GM18909 (cell line): ENCODE data around the gene RHEBL1.

Experiments
- ATAC-seq: cut with Tn5 transposase; IDR thresholded peaks from one replicate; pipeline ENCODE4 v1.9.1; 2021; ENCODE audit warnings: mild to moderate bottlenecking; ENCODE audit not compliant: unreplicated experiment, poor library complexity

RHEBL1 gene, protein sequence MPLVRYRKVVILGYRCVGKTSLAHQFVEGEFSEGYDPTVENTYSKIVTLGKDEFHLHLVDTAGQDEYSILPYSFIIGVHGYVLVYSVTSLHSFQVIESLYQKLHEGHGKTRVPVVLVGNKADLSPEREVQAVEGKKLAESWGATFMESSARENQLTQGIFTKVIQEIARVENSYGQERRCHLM

DNA sequence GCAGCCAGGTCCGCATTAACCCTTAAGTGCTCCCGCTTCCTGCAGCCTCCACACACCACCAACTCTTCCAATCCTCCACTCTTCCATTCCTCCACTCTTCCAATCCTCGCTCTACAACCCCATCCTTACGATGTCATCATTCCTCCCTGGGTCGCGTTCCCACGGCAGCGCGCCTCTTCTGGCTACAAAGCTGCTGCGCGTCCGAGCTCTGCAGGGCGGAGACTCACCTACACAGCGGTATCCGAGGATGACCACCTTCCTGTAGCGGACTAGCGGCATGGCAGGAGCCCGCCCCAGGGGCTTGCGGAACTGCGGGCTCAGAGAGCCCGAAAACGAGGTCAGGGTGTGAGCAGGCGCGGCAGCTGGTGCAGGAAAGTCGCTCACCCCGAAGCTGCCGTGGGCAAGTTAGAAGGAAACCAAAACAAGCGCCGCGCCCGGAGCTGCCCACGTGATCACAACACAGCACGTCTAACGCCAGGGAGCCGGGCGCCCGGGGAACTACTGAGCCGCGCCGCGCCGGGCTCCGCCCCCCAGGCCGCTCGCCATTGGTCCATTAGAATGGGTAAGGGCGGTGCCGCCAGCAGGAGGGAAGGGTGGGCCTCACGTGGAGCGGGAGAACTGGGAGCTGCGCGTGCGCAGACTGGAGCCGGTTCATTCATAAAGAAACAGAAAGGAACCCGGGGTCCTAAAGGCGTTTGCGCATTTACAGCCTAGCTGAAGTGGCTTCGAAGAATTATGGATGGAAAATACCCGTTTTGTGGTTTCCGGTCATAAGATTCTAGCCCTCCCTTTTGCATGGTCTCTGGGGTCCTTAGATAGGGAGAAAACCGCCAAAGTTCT, at the start of gene RHEBL1:
Gene RHEBL1, minus strand, starts transcription at position 473 of the 840 bp plus-strand sequence. Its CDS starts 194 bp downstream, at position 279.
- ATAC-seq, result peak; percentile 96

DNA sequence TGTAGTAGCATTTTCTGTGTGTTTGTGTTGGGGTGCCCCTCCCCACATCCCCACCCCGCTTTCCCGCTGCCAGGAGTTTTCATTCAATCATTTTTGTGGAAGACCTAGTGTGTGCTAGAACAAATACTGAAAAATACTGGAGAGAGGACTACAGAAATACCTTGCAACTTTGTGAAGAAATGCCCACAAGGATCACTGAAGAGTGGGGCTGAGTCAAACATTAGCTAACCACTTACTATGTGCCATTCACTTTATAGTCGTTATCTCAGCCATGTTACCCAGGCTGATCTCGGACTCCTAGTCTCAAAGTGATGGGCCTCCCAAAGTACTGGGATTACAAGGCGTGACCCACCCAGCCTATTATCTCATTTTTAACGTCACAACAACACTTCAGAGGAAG, 41.4 kb upstream of the RHEBL1 start:
- no peak for ATAC-seq

DNA sequence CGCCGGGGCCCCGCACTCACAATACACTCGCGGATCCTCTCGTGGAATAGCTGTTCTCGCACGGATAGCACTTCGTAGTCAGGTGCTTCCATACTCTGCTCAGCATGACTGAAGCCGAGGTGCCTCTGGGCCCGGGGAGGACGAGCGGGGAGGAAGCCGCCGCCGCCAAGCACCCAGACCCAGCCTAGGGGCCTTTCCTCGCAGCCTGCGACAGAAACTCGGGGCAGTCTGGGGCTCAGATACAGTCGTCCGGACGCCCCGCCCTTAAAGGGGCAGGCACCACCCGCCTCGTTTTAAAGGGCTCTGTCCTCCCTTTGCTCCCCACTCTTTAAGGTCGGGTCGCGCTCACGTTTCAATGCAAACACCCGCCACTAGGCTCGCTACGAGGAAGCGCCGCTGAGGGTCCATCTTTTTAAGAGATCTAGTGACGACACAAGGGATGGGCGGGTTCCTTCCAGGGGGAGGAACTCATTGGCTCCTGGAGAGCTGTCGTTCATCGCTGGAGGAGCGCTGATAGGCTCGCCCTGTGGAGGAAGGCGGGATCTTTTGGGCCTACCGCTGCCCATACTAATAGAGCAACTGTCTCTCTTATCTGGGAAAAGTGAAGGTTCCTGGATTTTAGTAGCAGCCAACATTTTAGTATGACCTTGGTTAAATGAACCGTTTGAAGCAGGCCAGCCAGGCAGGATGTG, 40.8 kb upstream of the RHEBL1 start, which contains the start of gene LMBR1L:
Gene LMBR1L, minus strand, starts transcription at position 384 of the 692 bp plus-strand sequence. Its CDS starts 292 bp downstream, at position 92.
- ATAC-seq, result peak; percentile 99

DNA sequence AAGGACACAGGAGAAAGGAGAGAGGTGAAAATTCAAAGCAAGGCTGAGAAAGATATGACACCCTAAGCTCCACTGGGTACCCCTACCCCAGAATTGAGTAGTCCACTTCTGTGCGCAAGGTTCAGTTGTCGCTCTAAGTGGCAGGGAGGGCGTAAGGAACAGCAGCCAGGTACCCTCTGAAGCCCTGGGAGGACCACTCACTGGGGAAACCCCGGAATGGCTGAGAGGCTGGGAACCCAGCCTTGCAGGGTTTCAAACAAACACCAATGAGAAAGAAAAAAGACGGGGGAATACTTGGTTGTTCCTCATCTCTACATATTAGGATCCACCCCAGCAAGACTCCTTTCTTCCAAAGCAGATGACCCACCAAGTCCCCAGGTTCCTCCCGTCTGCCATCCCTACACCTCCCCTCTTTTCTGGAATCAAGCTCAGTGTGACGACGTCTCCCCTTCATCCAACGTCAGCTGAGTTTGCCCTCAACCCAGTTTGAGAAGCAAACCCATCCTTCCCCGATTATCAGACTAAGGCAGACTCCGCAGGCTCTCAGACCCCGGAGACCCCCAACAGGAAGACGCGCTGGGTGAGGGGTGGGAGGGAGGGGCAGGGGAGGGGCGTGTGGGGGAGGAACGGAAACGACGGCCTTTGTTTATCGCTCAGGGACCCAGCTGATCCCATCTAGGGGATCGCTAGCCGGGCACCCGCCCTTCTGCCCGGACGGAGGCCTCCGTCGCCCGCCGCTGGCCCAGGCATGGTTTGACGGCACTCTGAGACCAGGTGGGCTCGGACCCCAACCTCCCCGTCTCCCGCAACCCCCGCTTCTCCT, 40.1 kb upstream of the RHEBL1 start:
- ATAC-seq, result peak; percentile 9

DNA sequence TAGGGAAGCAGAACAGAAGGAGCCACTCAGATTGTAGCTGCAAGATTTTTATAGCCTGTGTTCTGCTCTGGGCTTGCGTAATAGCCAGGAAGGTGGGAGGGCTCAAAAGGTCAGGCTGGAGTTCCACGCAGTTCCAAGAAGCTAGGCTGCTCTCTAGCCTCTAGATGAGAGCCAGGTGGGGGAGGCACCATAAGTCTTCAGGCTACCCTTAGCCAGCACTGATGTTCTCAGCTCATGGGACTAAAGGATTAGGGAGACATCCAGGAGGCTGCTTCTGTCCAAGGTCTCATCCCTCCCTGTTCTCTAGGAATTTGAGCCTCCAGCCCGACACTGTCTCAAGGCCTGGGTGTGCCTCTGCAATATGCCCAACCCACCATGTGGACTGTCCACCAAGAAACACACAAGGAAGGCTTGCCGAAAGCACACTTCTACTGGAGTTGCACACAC, 39.2 kb upstream of the RHEBL1 start:
- ATAC-seq, result no peak

DNA sequence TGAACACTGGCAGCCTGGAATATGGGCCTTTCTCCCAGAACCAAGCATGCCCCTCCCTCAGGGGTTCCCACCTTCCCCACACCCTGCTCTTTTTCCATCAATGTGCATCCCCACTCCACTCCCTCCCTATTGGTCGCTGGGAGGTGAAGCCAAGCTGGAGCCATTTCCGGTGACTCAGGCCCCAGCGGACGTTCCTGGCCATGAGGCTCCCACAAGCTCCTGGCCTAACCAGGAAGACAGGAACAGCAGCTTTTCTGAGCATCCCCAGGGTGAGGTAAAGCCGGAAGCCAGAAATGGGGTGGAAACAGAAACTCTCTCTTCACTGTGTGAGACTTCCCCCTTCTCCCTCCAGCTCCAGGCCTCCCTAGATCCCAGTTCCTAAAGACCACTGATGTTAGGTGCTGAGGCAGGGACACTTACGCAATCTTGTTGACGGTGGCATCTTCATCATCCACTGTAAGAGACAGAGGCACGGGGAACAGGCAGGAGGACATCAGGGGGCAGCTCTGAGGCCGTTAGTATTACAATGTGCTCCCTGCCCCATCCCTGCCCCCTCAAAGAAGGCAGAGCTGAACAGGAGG, 35.8 kb upstream of the RHEBL1 start:
- ATAC-seq, result no peak

DNA sequence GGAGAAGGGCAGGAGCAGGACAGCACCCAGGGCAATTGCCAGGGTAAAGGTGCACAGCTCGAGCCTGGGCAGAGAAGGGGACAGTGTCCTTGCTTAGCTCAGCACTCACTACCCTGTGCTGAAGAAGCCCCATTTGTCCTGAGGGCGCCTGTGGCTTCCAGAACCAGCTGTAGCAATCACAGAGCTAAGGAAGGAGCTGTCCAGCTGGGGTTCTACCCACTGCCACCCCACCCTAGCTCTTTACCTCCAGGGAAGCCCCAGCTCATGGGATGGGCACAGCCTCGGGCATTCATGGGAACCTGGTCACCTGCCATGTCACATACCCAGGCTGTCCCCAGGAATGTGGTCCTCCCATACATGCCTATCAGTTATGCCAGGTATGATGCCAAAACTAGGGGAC, 35.0 kb upstream of the RHEBL1 start:
- ATAC-seq, result no peak

DNA sequence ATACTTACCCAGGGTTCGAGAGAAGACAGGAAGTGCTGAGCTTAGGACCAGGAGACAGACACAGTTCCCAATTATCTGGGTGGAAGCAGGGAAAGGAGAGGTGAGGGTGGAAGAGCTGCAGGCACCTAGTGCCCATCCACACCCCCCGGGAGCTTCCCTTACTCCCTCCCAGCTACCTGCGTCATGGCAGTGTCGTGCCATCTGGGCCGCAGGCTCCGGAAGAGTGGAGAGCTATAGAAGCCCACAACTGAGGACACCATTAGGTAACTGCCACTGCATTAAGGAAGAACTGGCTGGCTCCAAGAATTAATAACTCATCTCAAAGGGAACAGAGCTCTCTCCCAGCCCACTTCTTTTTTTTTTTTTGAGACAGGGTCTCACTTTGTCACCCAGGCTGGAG, 30.6 kb upstream of the RHEBL1 start:
- ATAC-seq, result no peak

DNA sequence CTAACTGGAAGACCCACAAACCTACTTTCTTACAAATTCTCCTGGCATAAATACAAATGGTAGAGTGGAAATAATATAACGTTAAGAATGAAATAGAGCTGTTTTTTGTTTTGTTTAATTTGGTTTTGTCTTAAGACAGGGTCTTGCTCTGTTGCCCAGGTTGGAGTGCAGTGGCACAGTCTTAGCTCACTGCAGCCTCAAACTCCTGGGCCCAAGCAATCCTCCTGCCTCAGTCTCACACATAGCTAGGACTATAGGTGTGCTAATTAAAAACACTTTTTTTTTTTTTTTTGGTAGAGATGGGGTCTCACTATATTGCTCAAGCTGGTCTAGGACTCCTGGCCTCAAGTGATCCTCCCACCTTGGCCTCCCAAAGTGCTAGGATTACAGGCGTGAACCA, 28.9 kb upstream of the RHEBL1 start:
- ATAC-seq, result no peak

DNA sequence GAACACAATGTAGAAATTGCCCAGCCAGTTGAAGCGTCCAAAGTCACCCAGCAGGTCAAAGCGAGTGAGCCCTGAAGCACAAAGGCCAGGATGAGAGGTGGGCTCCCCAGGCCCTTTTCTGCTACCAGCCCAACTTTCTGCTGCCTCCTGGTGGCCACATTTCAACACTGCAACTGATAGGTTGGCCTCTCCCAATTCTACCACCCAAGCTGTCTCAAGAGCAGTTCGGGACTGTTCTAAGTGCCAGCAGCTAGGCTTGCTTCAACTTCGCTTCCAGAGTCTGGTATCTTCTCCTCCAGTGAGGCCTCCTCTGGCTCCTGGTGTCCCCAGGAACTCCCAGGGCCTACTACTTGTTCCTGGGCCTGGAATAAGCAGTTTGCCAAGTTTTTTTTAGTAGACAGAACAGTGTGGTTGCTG, 28.3 kb upstream of the RHEBL1 start:
- no peak for ATAC-seq

DNA sequence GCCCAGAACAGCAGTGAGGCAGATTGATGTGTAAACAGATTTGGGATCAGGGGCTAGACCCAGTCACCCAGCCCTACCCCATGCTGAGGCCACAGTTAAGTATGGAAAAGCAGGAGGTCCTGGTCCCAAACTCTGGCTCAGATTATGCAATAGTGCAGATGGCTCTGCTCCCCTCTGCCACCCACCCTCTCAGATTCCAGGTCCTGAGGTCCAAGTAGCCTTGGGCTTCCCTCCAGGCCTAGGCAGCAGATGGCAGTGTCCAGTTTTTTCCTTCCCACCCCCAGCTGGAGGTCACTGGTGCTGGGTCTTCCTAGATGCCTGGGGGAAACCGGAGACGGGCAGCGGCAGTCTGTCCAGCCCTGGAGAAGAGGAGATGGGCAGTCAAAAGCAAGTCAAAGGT, 27.6 kb upstream of the RHEBL1 start:
- ATAC-seq, result no peak

DNA sequence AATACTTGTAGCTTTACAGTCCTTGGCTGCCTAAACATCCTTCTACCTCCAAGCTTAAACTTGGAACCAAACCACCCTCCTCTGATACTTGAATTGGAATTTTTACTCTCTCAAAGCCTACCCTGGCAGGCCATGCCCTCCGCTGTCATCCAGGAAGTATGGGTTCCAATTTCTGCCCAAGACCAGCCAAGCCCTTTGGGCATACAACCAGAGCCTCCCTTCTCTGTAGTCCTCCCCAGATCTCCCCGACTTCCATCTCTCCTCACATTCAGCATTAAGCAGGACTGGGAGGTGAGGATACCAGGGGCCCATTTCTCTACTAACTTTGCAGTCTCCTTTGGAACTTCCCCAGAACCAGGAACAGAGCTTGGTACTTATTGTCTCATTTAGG, 25.2 kb upstream of the RHEBL1 start:
- no peak for ATAC-seq

DNA sequence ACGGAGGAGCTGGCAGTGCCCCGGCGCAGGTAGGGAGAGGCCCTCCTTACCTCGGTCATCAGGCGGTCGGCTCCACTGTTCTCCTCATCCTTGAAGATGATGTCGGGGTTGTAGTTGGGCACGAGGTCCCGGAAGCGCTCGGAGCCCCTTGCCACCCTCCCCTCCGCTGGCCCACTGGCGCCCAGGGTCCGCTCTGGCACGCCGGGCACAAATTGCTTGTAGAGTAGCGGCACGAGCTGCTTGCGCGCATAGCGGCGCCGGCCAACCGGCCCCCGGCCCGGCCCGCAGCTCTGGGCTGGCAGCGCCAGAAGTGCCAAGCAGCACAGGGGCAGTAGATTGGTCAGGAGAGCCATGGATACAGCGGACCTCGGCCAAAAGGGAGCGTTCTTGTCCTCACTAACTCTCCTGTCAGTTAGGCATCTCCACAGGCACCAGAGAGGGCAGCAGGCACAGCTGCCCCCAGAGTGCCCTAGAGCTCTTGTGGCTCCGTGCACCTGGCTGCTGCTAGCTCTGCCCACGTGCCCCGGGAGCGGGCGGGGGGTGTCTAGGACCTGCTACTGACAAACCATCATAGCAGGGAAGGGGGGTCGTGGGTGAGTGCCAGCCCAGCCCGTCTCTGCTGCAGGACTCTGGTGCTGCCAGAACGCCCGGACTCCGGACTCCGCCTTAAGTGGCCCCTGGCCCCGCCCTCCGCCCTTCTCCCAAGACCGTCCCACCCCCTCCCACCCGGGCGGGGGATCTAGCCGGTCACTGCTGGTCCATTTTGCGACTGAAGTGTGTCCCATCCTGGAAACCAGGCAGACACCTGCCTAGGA, 24.6 kb upstream of the RHEBL1 start, which contains the start of gene DHH:
Gene DHH, minus strand, starts transcription at position 642 of the 815 bp plus-strand sequence. Its CDS starts 289 bp downstream, at position 353.
- ATAC-seq, result no peak

DNA sequence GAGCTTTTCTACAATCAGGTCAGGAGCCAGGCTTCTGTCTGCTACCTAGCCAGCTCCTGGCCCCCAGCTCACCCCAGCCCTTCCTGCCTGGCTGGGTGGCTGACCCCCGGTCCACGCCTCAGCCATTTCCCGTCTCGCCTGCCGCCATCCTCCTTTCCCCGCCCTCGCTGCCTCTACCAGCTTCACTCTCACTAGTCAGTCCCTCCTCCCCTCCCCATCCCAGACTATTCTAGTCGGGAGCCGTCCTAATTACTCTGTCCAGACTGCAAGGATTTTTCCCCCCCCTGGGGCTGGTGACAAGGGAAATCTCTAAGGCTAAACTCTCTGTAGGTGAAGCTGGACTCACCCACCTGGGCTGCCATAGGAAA, 24.0 kb upstream of the RHEBL1 start:
- no peak for ATAC-seq

DNA sequence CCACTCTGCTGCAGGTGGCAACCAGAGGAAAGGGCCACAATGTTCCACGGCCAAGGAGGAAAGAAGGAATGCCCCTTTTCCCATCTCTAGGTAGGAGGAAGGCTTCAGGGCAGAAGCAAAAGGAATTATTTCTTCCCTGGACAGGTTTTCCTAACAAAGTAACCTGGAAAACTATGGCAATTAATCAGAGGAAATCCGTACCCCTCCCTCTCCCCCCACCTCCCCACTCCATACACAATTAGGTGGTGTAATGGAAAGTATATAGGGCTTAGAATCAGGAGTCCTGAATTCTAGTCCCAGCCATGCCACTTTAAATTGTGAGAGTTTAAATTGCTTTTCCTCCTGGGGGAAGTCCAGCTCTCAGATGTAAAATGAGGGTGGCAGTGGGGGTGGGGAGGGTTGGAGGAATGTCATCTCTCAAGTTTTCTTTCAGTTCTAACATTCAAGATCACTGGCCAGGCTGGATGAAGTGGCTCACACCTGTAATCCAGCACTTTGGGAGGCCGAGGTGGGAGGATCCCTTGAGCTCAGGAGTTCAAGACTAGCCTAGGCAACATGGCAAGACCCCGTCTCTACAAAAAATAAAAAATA, 23.1 kb upstream of the RHEBL1 start:
- ATAC-seq, result no peak

DNA sequence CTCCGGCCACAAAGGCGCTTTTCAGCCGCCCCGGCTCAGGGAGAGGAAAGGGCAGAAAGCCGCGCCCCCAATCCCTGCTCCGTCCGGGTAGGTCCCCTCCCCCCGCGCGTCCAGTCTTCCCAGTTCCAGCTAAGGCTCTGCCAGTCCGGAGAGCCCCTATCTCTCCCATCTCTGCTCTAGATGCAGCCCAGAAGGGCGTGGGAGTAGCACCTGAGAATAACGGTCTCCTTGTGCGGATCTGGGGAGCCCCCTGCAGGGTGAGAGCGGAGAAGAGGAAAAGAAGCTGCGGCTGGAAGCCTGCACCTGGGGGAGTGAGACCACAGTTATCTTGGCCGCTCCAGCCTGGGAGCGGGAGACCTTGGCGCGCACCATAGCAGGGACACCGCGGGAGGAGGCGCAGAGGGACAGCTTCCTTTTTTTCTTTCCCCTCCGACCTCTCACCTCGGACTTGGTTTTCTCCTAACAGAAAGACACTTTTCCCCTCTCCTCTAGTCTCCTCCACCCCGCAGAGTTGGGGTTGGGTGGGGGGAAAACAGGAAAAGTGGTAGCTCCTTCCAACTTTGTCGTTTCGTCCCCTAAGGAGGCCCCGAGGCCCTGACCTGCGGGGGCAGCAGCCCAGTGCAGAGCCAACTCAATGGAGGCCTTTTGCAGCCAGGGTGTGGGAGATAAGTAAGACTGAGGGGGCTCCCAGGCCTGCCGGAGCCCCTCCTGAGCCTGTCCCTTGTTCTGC, 22.5 kb upstream of the RHEBL1 start:
- no peak for ATAC-seq

DNA sequence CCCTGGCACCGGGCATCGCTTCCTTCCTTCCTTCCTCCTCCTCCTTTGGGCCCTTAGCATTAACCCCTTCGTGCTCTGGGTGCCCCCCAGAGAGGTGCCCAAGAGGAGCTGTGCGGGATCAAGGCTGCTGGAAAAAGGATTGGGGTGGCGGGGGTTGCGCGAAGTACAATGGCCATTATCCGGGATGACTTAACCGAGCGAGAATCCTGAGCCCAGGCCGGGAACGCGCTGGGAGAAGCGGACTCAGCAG, 22.0 kb upstream of the RHEBL1 start:
- no peak for ATAC-seq

DNA sequence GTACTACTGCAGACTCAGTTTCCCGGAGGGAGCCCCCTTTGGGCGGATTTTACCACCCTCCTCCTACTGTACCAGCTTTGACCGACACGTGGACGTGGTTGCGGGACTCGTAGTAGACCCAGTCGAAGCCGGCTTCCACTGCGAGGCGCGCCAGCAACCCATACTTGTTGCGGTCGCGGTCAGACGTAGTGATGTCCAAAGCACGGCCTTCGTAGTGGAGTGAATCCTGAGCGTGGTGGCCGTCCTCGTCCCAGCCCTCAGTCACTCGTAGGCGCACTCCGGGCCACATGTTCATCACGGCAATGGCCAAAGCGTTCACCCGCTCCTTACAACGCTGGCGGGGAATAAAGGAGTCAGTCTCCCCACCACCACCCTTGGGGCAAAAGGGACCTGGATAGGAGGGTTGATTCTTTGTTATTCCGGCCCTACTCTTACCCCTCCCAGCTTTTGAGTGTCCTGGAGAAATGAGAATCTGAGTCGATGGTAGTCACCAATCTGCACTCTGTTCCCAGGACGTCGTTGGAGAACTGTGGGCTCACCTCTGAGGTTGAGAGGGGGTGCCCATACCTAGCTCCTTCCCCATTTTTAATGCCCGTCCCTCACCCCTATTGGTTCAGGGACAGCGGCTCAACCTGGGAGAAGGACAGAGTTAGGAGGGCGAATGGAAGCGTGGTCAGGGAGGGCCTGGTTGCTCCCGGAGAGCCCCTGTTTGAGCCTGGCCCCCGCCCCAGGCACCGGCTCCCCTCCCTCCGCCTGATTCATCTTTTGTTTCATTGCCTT, 21.5 kb upstream of the RHEBL1 start:
- no peak for ATAC-seq
